ENCODE results near the gene IGIP. TPM values are rescaled to one million over a fixed set of nuclear protein-coding genes. Genes with fewer than 3 reads are reported as not detected.

IGIP gene
- total RNA-seq, 4 donors from 2014 or later = 6.7 to 13.1 (median 8.2) TPM

- Histone ChIP-seq H3K9me3 (no peaks in the 10 kb centered on the region), H3K4me1 (peaks cover 26 to 28% of the 10 kb centered on the region in 2 donors), H3K36me3 (no peaks in the 10 kb centered on the region), H3K27ac (no peak overlapping the region), H3K27me3 (no peaks in the 10 kb centered on the region), H3K4me3 (no peak overlapping the region)
- in situ Hi-C loops (cut with MboI; ENCODE audit: low sequenced_read_pairs in 4 of 4) = loop anchor here in 1 of 4 donors (10.0 kb wide), 1 partner anchor 49 kb away; no protein-coding TSS in a partner anchor
- DNase-seq = no peak
- TF ChIP-seq POLR2A (IDR thresholded peaks at IDR 0.05) = no peak
- TF ChIP-seq, protein P1, sequence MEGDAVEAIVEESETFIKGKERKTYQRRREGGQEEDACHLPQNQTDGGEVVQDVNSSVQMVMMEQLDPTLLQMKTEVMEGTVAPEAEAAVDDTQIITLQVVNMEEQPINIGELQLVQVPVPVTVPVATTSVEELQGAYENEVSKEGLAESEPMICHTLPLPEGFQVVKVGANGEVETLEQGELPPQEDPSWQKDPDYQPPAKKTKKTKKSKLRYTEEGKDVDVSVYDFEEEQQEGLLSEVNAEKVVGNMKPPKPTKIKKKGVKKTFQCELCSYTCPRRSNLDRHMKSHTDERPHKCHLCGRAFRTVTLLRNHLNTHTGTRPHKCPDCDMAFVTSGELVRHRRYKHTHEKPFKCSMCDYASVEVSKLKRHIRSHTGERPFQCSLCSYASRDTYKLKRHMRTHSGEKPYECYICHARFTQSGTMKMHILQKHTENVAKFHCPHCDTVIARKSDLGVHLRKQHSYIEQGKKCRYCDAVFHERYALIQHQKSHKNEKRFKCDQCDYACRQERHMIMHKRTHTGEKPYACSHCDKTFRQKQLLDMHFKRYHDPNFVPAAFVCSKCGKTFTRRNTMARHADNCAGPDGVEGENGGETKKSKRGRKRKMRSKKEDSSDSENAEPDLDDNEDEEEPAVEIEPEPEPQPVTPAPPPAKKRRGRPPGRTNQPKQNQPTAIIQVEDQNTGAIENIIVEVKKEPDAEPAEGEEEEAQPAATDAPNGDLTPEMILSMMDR (IDR thresholded peaks at IDR 0.05 in 4 of 5, conservative IDR thresholded peaks at IDR 0.05 in 1 of 5) = no peak
- ATAC-seq = no peak
- intact Hi-C loops (cut with DNase I; ENCODE audit: low total_unique reads) = no loop called here
Measured at GRCh38 chr5:140133514-140134167, 7.9 kb downstream of the IGIP start.

DNA sequence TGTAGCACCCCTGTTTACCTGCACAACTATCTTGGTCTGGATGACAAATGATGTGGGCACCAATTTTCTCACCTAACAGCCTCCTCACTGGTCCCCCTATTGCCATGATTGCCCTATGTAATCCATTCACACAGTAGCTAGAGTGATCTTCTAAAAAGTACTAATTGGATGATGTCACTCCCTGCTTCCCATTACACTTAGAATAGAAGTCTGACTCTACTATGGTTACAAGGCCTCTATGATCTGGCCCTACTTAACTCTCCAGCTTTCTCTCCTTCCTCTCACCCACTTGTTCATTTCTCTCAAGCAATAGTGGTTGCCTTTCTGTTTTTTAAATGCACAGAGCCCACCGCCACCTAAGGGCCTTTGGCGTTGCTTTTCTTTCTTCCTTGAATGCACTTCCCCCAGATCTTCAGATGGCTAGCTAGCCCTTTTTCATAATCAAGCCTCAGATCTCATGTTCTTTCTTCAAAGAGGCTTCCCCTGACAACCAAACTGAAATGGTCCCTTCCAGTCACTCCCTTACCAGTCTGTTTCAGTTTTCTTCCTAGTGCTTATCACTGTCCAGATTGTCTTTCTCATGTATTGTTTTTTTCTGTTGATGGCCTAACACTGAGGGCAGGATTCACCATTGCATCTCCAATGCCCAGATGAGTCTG lies 8.7 kb downstream of the IGIP start:
- Histone ChIP-seq H3K4me3 (no peak overlapping the region), H3K27me3 (no peaks in the 10 kb centered on the region), H3K4me1 (peaks cover 26 to 28% of the 10 kb centered on the region in 2 donors), H3K36me3 (no peaks in the 10 kb centered on the region), H3K27ac (no peak overlapping the region), H3K9me3 (no peaks in the 10 kb centered on the region)
- ATAC-seq = no peak
- no peak for DNase-seq
- TF ChIP-seq, protein P1 (IDR thresholded peaks at IDR 0.05 in 4 of 5, conservative IDR thresholded peaks at IDR 0.05 in 1 of 5) = no peak
- TF ChIP-seq POLR2A (IDR thresholded peaks at IDR 0.05) = no peak
- intact Hi-C loops (cut with DNase I; ENCODE audit: low total_unique reads) = no loop called here
- in situ Hi-C loops (cut with MboI; ENCODE audit: low sequenced_read_pairs in 4 of 4) = loop anchor here in 1 of 4 donors (10.0 kb wide), 1 partner anchor 50 kb away; no protein-coding TSS in a partner anchor

DNA sequence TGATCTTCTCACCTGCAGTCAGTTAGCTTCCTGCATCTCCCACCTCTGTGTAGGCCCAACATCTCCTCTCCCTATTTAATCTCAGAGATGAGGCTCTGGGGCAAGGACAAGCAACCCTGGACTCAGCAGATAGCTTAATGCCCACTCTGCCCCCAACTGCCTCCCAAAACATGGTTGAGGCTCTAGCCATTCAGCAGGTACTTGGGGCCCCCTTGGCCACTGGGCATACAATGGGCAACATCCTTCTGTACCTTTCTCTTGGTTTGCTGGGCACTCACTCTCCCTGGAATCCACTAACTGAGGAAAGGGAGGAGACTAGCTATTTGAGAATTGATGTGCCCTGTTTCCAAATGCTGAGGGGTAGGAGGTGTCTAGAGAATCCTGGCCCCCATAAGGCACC lies 9.4 kb downstream of the IGIP start:
- no peak overlapping the region for H3K4me3 ChIP-seq
- intact Hi-C loops (cut with DNase I; ENCODE audit: low total_unique reads) (no loop called here), in situ Hi-C loops (cut with MboI; ENCODE audit: low sequenced_read_pairs in 4 of 4) (loop anchor here in 1 of 4 donors (10.0 kb wide), 1 partner anchor 50 kb away; no protein-coding TSS in a partner anchor)
- H3K4me1 ChIP-seq = peaks cover 26 to 28% of the 10 kb centered on the region in 2 donors
- H3K27ac ChIP-seq = no peak overlapping the region
- DNase-seq = no peak
- H3K9me3 ChIP-seq = no peaks in the 10 kb centered on the region
- no peaks in the 10 kb centered on the region for H3K27me3 ChIP-seq
- ATAC-seq = no peak
- H3K36me3 ChIP-seq = no peaks in the 10 kb centered on the region
- TF ChIP-seq POLR2A (IDR thresholded peaks at IDR 0.05) = no peak
- TF ChIP-seq, protein P1 (IDR thresholded peaks at IDR 0.05 in 4 of 5, conservative IDR thresholded peaks at IDR 0.05 in 1 of 5) = no peak

DNA sequence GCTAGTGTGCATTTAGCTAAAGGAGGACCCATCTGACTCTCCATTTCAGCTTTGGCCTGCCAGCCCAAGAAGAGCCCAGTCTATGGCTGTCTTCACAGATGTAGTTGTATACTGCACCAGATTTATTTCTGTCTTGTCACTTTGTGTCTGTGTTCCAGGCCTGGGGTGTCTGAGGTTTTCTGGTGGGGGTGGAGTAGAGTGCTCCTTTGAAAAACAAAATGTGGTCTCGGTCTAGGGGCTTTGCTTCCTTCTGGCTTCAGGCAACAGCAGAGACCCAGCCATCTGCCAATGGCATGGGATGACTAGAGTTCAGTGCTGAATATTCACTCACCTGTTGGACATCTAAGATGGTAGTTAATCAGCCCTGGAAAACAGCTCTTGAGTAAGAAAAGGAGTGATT lies 10.9 kb downstream of the IGIP start:
- intact Hi-C loops (cut with DNase I; ENCODE audit: low total_unique reads) (no loop called here), in situ Hi-C loops (cut with MboI; ENCODE audit: low sequenced_read_pairs in 4 of 4) (loop anchor here in 1 of 4 donors (10.0 kb wide), 1 partner anchor 52 kb away; no protein-coding TSS in a partner anchor)
- H3K9me3 ChIP-seq = no peaks in the 10 kb centered on the region
- no peak overlapping the region for H3K27ac ChIP-seq
- ATAC-seq (no peak), DNase-seq (no peak)
- no peak overlapping the region for H3K4me3 ChIP-seq
- H3K4me1 ChIP-seq = peaks cover 28 to 33% of the 10 kb centered on the region in 2 donors
- H3K27me3 ChIP-seq = no peaks in the 10 kb centered on the region
- no peaks in the 10 kb centered on the region for H3K36me3 ChIP-seq
- TF ChIP-seq, protein P1 (IDR thresholded peaks at IDR 0.05 in 4 of 5, conservative IDR thresholded peaks at IDR 0.05 in 1 of 5) = no peak
- no peak for TF ChIP-seq POLR2A (IDR thresholded peaks at IDR 0.05)
